Measurements from ENCODE around the gene SMC1B. TPM values are rescaled to one million over a fixed set of nuclear protein-coding genes. Genes with fewer than 3 reads are reported as not detected.
"Not testable (repeated sequence)": the region's sequence is repeated elsewhere in the genome, so short reads cannot be mapped to it uniquely, and the experiment has no call there.

Gene SMC1B
- total RNA-seq, 4 donors from 2014 or later, result 0.35 TPM; not detected in 3

DNA sequence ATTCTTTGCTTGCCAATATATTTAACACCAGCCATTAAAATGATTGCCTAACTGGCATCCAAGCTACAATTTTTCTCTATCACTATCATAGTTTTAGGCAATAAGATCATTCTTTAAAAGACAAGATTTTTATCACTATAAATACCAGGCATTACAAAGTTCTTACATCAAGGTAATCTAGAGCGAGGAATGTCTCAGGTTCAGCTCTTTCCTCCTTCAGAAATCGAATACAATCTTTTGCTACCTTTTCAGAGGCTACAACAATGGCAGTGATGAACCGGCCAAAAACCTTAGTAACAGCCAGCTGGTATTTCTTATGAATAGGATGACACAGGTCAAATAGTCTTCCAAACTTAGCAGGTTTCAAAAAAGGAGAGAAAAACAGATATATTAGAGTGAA, 23.9 kb downstream of the SMC1B start:
- H3K36me3 ChIP-seq, result no peaks in the 10 kb centered on the region
- no peaks in the 10 kb centered on the region for H3K9me3 ChIP-seq
- no peak overlapping the region for H3K27ac ChIP-seq
- no peak overlapping the region for H3K4me3 ChIP-seq
- no peak for DNase-seq
- H3K4me1 ChIP-seq, result no peaks in the 10 kb centered on the region
- intact Hi-C loops (cut with DNase I; ENCODE audit: low total_unique reads), result no loop called here
- H3K27me3 ChIP-seq, result no peaks in the 10 kb centered on the region
- TF ChIP-seq POLR2A (IDR thresholded peaks at IDR 0.05), result no peak
- TF ChIP-seq, protein P1, sequence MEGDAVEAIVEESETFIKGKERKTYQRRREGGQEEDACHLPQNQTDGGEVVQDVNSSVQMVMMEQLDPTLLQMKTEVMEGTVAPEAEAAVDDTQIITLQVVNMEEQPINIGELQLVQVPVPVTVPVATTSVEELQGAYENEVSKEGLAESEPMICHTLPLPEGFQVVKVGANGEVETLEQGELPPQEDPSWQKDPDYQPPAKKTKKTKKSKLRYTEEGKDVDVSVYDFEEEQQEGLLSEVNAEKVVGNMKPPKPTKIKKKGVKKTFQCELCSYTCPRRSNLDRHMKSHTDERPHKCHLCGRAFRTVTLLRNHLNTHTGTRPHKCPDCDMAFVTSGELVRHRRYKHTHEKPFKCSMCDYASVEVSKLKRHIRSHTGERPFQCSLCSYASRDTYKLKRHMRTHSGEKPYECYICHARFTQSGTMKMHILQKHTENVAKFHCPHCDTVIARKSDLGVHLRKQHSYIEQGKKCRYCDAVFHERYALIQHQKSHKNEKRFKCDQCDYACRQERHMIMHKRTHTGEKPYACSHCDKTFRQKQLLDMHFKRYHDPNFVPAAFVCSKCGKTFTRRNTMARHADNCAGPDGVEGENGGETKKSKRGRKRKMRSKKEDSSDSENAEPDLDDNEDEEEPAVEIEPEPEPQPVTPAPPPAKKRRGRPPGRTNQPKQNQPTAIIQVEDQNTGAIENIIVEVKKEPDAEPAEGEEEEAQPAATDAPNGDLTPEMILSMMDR (IDR thresholded peaks at IDR 0.05), result no peak

DNA sequence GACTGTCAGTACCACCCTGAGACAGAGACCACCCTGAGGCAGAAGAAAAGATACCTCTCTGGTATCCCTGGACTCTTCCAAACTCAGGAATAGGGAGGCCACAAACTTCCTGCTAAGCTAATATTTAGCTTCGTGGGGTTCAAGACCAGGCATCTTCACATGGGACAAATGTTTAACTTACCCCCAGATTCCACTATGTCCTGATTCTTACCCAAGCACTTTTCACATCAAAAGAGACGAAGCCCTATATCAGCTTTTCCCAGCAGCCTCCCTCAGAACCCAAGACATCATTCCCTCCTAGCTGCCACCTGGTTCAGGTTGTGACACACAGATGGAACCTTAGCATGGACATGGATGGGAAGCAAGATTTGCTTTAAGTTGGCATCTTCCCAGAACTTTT, 32.1 kb downstream of the SMC1B start:
- no peaks in the 10 kb centered on the region for H3K9me3 ChIP-seq
- intact Hi-C loops (cut with DNase I; ENCODE audit: low total_unique reads), result no loop called here
- H3K4me1 ChIP-seq, result no peaks in the 10 kb centered on the region
- no peak overlapping the region for H3K4me3 ChIP-seq
- no peak overlapping the region for H3K27ac ChIP-seq
- DNase-seq, result no peak
- no peak for TF ChIP-seq POLR2A (IDR thresholded peaks at IDR 0.05)
- TF ChIP-seq, protein P1 (IDR thresholded peaks at IDR 0.05), result no peak
- H3K36me3 ChIP-seq, result no peaks in the 10 kb centered on the region
- no peaks in the 10 kb centered on the region for H3K27me3 ChIP-seq

DNA sequence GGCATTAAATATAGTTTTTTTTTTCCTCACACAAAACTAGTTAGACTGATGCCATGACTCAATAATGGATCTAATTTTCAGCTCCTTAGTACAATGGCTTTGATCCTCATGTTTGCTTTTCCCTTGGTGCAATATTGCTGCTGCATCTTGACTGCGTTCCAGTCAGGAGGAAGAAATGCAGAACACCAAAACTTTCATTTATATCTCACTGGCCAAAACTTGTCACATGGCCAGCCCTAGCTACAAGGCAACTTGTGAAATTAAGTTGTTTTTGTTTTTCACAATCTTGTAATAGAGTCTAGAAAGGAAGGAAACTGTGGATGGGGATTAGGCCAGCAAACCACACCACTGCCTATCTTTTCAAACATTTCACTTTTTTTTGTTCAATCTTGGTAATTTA, 36.7 kb downstream of the SMC1B start:
- intact Hi-C loops (cut with DNase I; ENCODE audit: low total_unique reads), result no loop called here
- TF ChIP-seq, protein P1 (IDR thresholded peaks at IDR 0.05), result no peak
- Histone ChIP-seq H3K4me1 (no peaks in the 10 kb centered on the region), H3K4me3 (no peak overlapping the region), H3K9me3 (no peaks in the 10 kb centered on the region), H3K27ac (no peak overlapping the region), H3K36me3 (no peaks in the 10 kb centered on the region), H3K27me3 (no peaks in the 10 kb centered on the region)
- peak; percentile 48 to 63 for DNase-seq

DNA sequence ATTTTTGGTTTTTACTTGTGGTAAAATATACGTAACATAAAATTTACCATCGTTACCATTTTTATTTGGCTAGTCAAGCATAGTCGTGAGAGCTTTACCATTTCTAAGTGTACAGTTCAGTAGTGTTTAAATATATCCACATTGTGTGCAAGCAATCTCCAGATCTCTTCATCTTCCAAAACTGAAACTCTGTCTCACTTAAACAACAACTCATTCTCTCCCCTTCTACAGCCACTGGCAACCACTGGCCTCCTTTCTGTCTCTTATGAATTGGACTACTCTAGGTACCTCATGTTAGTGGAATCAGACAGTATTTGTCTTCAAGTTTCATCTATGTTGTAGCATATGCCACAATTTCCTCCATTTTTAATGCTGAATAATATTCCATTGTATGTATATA, 37.4 kb downstream of the SMC1B start:
- TF ChIP-seq, protein P1 (IDR thresholded peaks at IDR 0.05), result no peak
- no peak for TF ChIP-seq POLR2A (IDR thresholded peaks at IDR 0.05)
- Histone ChIP-seq H3K9me3 (no peaks in the 10 kb centered on the region), H3K36me3 (no peaks in the 10 kb centered on the region), H3K4me1 (no peaks in the 10 kb centered on the region), H3K4me3 (no peak overlapping the region), H3K27me3 (no peaks in the 10 kb centered on the region), H3K27ac (no peak overlapping the region)
- no peak for DNase-seq
- intact Hi-C loops (cut with DNase I; ENCODE audit: low total_unique reads), result no loop called here

DNA sequence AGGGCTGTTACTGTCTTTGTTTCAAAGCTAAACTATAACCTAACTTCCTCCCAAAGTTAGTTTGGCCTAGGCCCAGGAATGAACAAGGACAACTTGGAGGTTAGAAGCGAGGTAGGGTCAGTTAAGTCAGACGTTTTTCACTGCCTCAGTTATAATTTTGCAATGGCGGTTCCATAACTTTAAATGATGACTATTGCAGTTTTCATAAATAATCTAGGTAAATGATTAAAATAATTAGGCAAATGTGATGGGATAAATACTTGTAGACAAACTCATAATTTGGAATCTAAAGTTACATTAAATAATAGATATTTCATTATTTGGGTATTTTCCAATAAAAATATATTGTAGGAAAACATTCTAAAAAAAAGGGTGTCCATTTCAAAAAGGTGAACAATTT, 39.8 kb downstream of the SMC1B start:
- intact Hi-C loops (cut with DNase I; ENCODE audit: low total_unique reads); H3K27ac ChIP-seq; H3K4me3 ChIP-seq; H3K27me3 ChIP-seq; H3K4me1 ChIP-seq; DNase-seq; H3K9me3 ChIP-seq; H3K36me3 ChIP-seq: not testable (repeated sequence)

DNA sequence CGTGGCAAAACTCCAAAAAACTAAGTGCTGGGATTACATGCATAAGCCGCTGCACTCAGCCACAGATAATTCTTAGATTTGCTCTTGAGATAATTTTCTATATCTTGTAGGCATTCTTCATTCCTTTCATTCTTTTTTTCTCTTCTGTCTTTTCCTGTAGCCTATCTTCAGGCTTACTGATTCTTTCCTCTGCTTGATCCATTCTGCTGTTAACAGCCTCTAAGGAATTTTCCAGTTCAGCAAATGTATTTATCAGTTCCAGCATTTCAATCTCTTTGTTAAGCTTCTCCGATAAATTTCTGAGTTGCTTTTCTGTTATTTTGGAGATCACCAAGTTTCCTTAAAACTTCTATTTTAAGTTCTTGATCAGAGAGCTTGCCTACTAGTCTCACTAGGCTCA, 46.7 kb downstream of the SMC1B start:
- intact Hi-C loops (cut with DNase I; ENCODE audit: low total_unique reads), result no loop called here
- peaks cover 0 to 6% of the 10 kb centered on the region in 2 donors for H3K27me3 ChIP-seq
- no peaks in the 10 kb centered on the region for H3K9me3 ChIP-seq
- TF ChIP-seq POLR2A (IDR thresholded peaks at IDR 0.05), result no peak
- TF ChIP-seq, protein P1 (IDR thresholded peaks at IDR 0.05), result no peak
- no peaks in the 10 kb centered on the region for H3K36me3 ChIP-seq
- no peak overlapping the region for H3K4me3 ChIP-seq
- no peak overlapping the region for H3K27ac ChIP-seq
- no peak for DNase-seq
- H3K4me1 ChIP-seq, result no peaks in the 10 kb centered on the region

All from uterus (tissue), 4 donors.